GM12878 (cell line): ENCODE results near the gene EAF1. TPM values are rescaled to one million over a fixed set of nuclear protein-coding genes. Genes with fewer than 3 reads are reported as not detected.

ENCODE experiments used
- ATF2 ChIP-seq: IDR thresholded peaks from 2 replicates; pipeline ENCODE4 v1.6.1; 2012; ENCODE audit warnings: low read length, inconsistent platforms
- BCLAF1 ChIP-seq: fragments of 450-650 bp; IDR thresholded peaks from 2 replicates; pipeline ENCODE4 v1.6.1; 2017; ENCODE audit warnings: antibody characterized with exemption, mild to moderate bottlenecking, moderate library complexity
- PML ChIP-seq: IDR thresholded peaks from 2 replicates; pipeline ENCODE4 v1.6.1; 2012; ENCODE audit warnings: low read length, inconsistent platforms
- polyA plus RNA-seq, 11 experiments: library from polyadenylated mRNA; depleted of rRNA in 4 of 11; unstranded in 6 of 11; stranded (reverse) in 5 of 11; fragments of >200 nt; fragmentation: Nextera tagmentation in 4 of 11; fragmentation: Illumina TruSeq in 1 of 11; extraction: Ambion mirVana in 4 of 11; extraction: Trizol in 1 of 11; gene quantifications; 1 replicate in 1 of 11; 2 replicates in 10 of 11; pipeline versions ENCODE4 v1.2.1 to v1.2.3, GENCODE V29; 2011 to 2016; ENCODE audit warnings: inconsistent platforms in 2 of 11, missing spikeins in 2 of 11, low read depth in 1 of 11
- total RNA-seq, 4 experiments: library from RNA; depleted of rRNA in 3 of 4; stranded (reverse); fragments of >200 nt in 3 of 4; fragmentation: Illumina TruSeq in 1 of 4; extraction: Trizol in 1 of 4; gene quantifications; 2 replicates each; pipeline versions ENCODE4 v1.2.1 to v1.2.3, GENCODE V29; 2013 to 2021
- TF ChIP-seq, protein P1 (sequence below): fragments of 450-650 bp; IDR thresholded peaks from 2 replicates; pipeline ENCODE4 v1.6.1; 2018; ENCODE audit warnings: borderline replicate concordance, mild to moderate bottlenecking; ENCODE audit not compliant: partially characterized antibody

The EAF1 gene
- total and polyA plus RNA-seq, 10 of the 15 experiments (the other 5 are each of a cell fraction or from before 2014, with no cell fraction given): 6.8 to 21.6 (median 15.6) TPM

GRCh38 chr3:15450438-15451215 lies 23.2 kb downstream of the EAF1 start (continued):
- TF ChIP-seq BCLAF1: no peak
- TF ChIP-seq PML: no peak
- TF ChIP-seq, protein P1, sequence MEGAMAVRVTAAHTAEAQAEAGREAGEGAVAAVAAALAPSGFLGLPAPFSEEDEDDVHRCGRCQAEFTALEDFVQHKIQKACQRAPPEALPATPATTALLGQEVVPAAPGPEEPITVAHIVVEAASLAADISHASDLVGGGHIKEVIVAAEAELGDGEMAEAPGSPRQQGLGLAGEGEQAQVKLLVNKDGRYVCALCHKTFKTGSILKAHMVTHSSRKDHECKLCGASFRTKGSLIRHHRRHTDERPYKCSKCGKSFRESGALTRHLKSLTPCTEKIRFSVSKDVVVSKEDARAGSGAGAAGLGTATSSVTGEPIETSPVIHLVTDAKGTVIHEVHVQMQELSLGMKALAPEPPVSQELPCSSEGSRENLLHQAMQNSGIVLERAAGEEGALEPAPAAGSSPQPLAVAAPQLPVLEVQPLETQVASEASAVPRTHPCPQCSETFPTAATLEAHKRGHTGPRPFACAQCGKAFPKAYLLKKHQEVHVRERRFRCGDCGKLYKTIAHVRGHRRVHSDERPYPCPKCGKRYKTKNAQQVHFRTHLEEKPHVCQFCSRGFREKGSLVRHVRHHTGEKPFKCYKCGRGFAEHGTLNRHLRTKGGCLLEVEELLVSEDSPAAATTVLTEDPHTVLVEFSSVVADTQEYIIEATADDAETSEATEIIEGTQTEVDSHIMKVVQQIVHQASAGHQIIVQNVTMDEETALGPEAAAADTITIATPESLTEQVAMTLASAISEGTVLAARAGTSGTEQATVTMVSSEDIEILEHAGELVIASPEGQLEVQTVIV: no peak
- TF ChIP-seq ATF2: no peak
